Hepatocyte (in vitro differentiated cells): Measurements from ENCODE around the gene SHISA3. TPM values are rescaled to one million over a fixed set of nuclear protein-coding genes. Genes with fewer than 3 reads are reported as not detected.

Experiments used
- DNase-seq: peaks from one replicate; pipeline ENCODE4 v3.0.0-alpha.2; 2016; ENCODE audit warnings: low spot score
- H2AFZ ChIP-seq: fragments of 200-600 bp; sonication (generic); 2 replicates; pipeline ENCODE4 v1.6.0; 2016; ENCODE audit warnings: antibody characterized with exemption, mild to moderate bottlenecking
- H3K27ac ChIP-seq: fragments of 200-600 bp; sonication (generic); 2 replicates; pipeline ENCODE4 v1.5.1; 2016; ENCODE audit warnings: mild to moderate bottlenecking
- H3K27me3 ChIP-seq: fragments of 200-600 bp; sonication (generic); 2 replicates; pipeline ENCODE4 v1.6.1; 2016
- H3K36me3 ChIP-seq: fragments of 200-600 bp; sonication (generic); replicated peaks from 2 replicates; pipeline ENCODE4 v1.5.1; 2016; ENCODE audit warnings: low read depth; ENCODE audit not compliant: insufficient read depth
- H3K4me1 ChIP-seq: fragments of 200-600 bp; sonication (generic); 2 replicates; pipeline ENCODE4 v1.5.1; 2016; ENCODE audit warnings: mild to moderate bottlenecking, moderate library complexity; ENCODE audit not compliant: insufficient read depth
- H3K4me2 ChIP-seq: fragments of 200-600 bp; sonication (generic); 2 replicates; pipeline ENCODE4 v1.6.0; 2016
- H3K4me3 ChIP-seq: fragments of 200-600 bp; sonication (generic); 2 replicates; pipeline ENCODE4 v1.5.1; 2016; ENCODE audit warnings: mild to moderate bottlenecking
- H3K79me2 ChIP-seq: fragments of 200-600 bp; sonication (generic); 2 replicates; pipeline ENCODE4 v1.6.0; 2017; ENCODE audit warnings: mild to moderate bottlenecking
- H3K9me2 ChIP-seq: fragments of 200-600 bp; sonication (generic); replicated peaks from 2 replicates; pipeline ENCODE4 v1.6.0; 2017; ENCODE audit warnings: mild to moderate bottlenecking; ENCODE audit not compliant: insufficient read depth
- H3K9me3 ChIP-seq: fragments of 200-600 bp; sonication (generic); 2 replicates; pipeline ENCODE4 v1.5.1; 2016; ENCODE audit warnings: low read depth, mild to moderate bottlenecking
- H4K20me1 ChIP-seq: fragments of 200-600 bp; sonication (generic); 2 replicates; pipeline ENCODE4 v1.6.0; 2016; ENCODE audit warnings: mild to moderate bottlenecking; ENCODE audit not compliant: insufficient read depth, poor library complexity, severe bottlenecking
- CTCF ChIP-seq: fragments of 200-600 bp; sonication (generic); IDR thresholded peaks from 2 replicates; pipeline ENCODE4 v1.5.1; 2016; ENCODE audit warnings: antibody characterized with exemption, mild to moderate bottlenecking; ENCODE audit not compliant: poor library complexity
- EZH2 ChIP-seq: fragments of 200-600 bp; sonication (generic); IDR thresholded peaks from 2 replicates; pipeline ENCODE4 v1.6.1; 2016; ENCODE audit warnings: antibody characterized with exemption, mild to moderate bottlenecking, borderline replicate concordance
- EZH2phosphoT487 ChIP-seq: fragments of 200-600 bp; sonication (generic); IDR thresholded peaks from one replicate; pipeline ENCODE4 v1.6.1; 2018; ENCODE audit warnings: antibody characterized with exemption, mild to moderate bottlenecking, low read depth, moderate library complexity; ENCODE audit not compliant: unreplicated experiment, severe bottlenecking
- WGBS: methylation state at CpG from one replicate; pipeline ENCODE4 v1.1.6; 2016; ENCODE audit warnings: low lambda C conversion rate; ENCODE audit errors: missing lambda C conversion rate; 5-methylcytosine and 5-hydroxymethylcytosine counted together
- polyA plus RNA-seq: library from polyadenylated mRNA; unstranded; fragments of >200 nt; fragmentation: Nextera tagmentation; extraction: Ambion mirVana; gene quantifications from 2 replicates; pipeline ENCODE4 v1.2.1, GENCODE V29; 2016
- total RNA-seq: library from RNA; depleted of rRNA; stranded (reverse); fragments of >200 nt; gene quantifications from 2 replicates; pipeline ENCODE4 v1.2.3, GENCODE V29; 2014

The SHISA3 gene
- total and polyA plus RNA-seq, 2 experiments from 2014 or later = 0.17 TPM; not detected in 1

GRCh38 chr4:42404001-42404400 is 6.7 kb downstream of the SHISA3 start:
- WGBS = 72% methylated on average over 6 of the region's 6 CpGs
- TF ChIP-seq EZH2phosphoT487 (no peak), EZH2 (no peak), CTCF (no peak)
- Histone ChIP-seq H3K79me2 (no peaks in the 10 kb centered on the region), H2AFZ (no peak overlapping the region), H3K27me3 (peaks cover 52% of the 10 kb centered on the region), H3K4me2 (no peak overlapping the region), H4K20me1 (no peaks in the 10 kb centered on the region), H3K9me3 (no peaks in the 10 kb centered on the region), H3K4me1 (peaks cover 2% of the 10 kb centered on the region), H3K36me3 (no peaks in the 10 kb centered on the region), H3K27ac (no peak overlapping the region), H3K4me3 (no peak overlapping the region), H3K9me2 (no peaks in the 10 kb centered on the region)
- DNase-seq = no peak

GRCh38 chr4:42410446-42410845 is 13.2 kb downstream of the SHISA3 start:
- no peaks in the 10 kb centered on the region for H3K79me2 ChIP-seq
- no peaks in the 10 kb centered on the region for H3K27me3 ChIP-seq
- no peak overlapping the region for H2AFZ ChIP-seq
- DNase-seq = no peak
- H3K4me1 ChIP-seq = no peaks in the 10 kb centered on the region
- H4K20me1 ChIP-seq = no peaks in the 10 kb centered on the region
- 57% methylated on average over 3 of the region's 3 CpGs for WGBS
- H3K4me3 ChIP-seq = no peak overlapping the region
- H3K9me3 ChIP-seq = no peaks in the 10 kb centered on the region
- H3K36me3 ChIP-seq = no peaks in the 10 kb centered on the region
- no peak overlapping the region for H3K4me2 ChIP-seq
- H3K27ac ChIP-seq = no peak overlapping the region
- no peaks in the 10 kb centered on the region for H3K9me2 ChIP-seq
- TF ChIP-seq EZH2phosphoT487 = no peak
- TF ChIP-seq EZH2 = no peak

- Histone ChIP-seq H3K4me1 (no peaks in the 10 kb centered on the region), H3K79me2 (no peaks in the 10 kb centered on the region), H3K36me3 (no peaks in the 10 kb centered on the region), H3K4me2 (no peak overlapping the region), H4K20me1 (no peaks in the 10 kb centered on the region), H3K27me3 (no peaks in the 10 kb centered on the region), H3K9me3 (no peaks in the 10 kb centered on the region), H3K9me2 (no peaks in the 10 kb centered on the region), H3K27ac (no peak overlapping the region), H3K4me3 (no peak overlapping the region), H2AFZ (no peak overlapping the region)
- TF ChIP-seq EZH2 (no peak), CTCF (no peak), EZH2phosphoT487 (no peak)
- DNase-seq = no peak
- 89% methylated on average over 4 of the region's 4 CpGs for WGBS
These were observed 14.5 kb downstream of the SHISA3 start for GRCh38 chr4:42411803-42412202.

GRCh38 chr4:42412251-42412650 is 15.0 kb downstream of the SHISA3 start:
- WGBS = 70% methylated on average over 2 of the region's 2 CpGs
- H3K4me1 ChIP-seq = no peaks in the 10 kb centered on the region
- no peaks in the 10 kb centered on the region for H3K27me3 ChIP-seq
- H3K9me3 ChIP-seq = no peaks in the 10 kb centered on the region
- TF ChIP-seq EZH2phosphoT487 (no peak), CTCF (no peak), EZH2 (no peak)
- H3K79me2 ChIP-seq = no peaks in the 10 kb centered on the region
- H3K36me3 ChIP-seq = no peaks in the 10 kb centered on the region
- no peak overlapping the region for H3K4me3 ChIP-seq
- no peaks in the 10 kb centered on the region for H3K9me2 ChIP-seq
- no peak for DNase-seq
- H3K27ac ChIP-seq = no peak overlapping the region
- H3K4me2 ChIP-seq = no peak overlapping the region
- no peaks in the 10 kb centered on the region for H4K20me1 ChIP-seq
- H2AFZ ChIP-seq = no peak overlapping the region
